HL-60 (cell line): ENCODE results near the gene DHX35.
A peak's percentile ranks its signal among the peaks of the same experiment; 100 is the strongest.
"Not testable (repeated sequence)": the region's sequence is repeated elsewhere in the genome, so short reads cannot be mapped to it uniquely, and the experiment has no call there.

Experiments used
- DNase-seq, 2 experiments: peaks; one replicate each; pipeline ENCODE4 v3.0.0-alpha.2; 2010 to 2020; ENCODE audit warnings: low read depth in 1 of 2, low spot score in 1 of 2
- H3K27ac ChIP-seq: fragments of 250-450 bp; sonication (Bioruptor Pico); replicated peaks from 2 replicates; pipeline ENCODE4 v1.5.1; 2020; ENCODE audit warnings: mild to moderate bottlenecking, moderate library complexity
- H3K27me3 ChIP-seq: fragments of 250-450 bp; sonication (Bioruptor Pico); 2 replicates; pipeline ENCODE4 v1.5.1; 2021; ENCODE audit warnings: mild to moderate bottlenecking, moderate library complexity; ENCODE audit not compliant: insufficient read depth, poor library complexity, severe bottlenecking
- H3K4me3 ChIP-seq: replicated peaks from 2 replicates; pipeline ENCODE4 v1.5.1; 2011; ENCODE audit warnings: mild to moderate bottlenecking, control low read depth, low read length; ENCODE audit not compliant: insufficient read depth
- CTCF ChIP-seq: IDR thresholded peaks from one replicate; pipeline ENCODE4 v1.5.1; 2011; ENCODE audit warnings: low read length, control low read depth, inconsistent platforms; ENCODE audit not compliant: insufficient read depth
- GABPA ChIP-seq: IDR thresholded peaks from 2 replicates; pipeline ENCODE4 v1.6.1; 2012; ENCODE audit warnings: low read depth
- POLR2AphosphoS5 ChIP-seq: IDR thresholded peaks from 2 replicates; pipeline ENCODE4 v1.6.1; 2012; ENCODE audit warnings: low read depth
- REST ChIP-seq: IDR thresholded peaks from 2 replicates; pipeline ENCODE4 v1.6.1; 2012; ENCODE audit warnings: low read depth; ENCODE audit not compliant: insufficient replicate concordance
- SPI1 ChIP-seq: IDR thresholded peaks from 2 replicates; pipeline ENCODE4 v1.6.1; 2012; ENCODE audit warnings: low read depth, mild to moderate bottlenecking, borderline replicate concordance

DHX35 gene

GRCh38 chr20:38957915-38958485 lies 4.1 kb upstream of the DHX35 start:
- no peak for TF ChIP-seq SPI1
- TF ChIP-seq POLR2AphosphoS5, result no peak
- no peak for TF ChIP-seq GABPA
- no peak for TF ChIP-seq REST
- TF ChIP-seq CTCF, result no peak
- no peaks in the 10 kb centered on the region for H3K27me3 ChIP-seq
- H3K27ac ChIP-seq, result no peak overlapping the region
- H3K4me3 ChIP-seq, result no peak overlapping the region
- no peak for DNase-seq

- not testable (repeated sequence) for H3K4me3 ChIP-seq, H3K27ac ChIP-seq, H3K27me3 ChIP-seq, DNase-seq
Observed at GRCh38 chr20:38960187-38960687, 1.9 kb upstream of the DHX35 start.

- peak overlapping the region; percentile 79 for H3K27ac ChIP-seq
- no peaks in the 10 kb centered on the region for H3K27me3 ChIP-seq
- peak overlapping the region; percentile 49 for H3K4me3 ChIP-seq
- peak in 1 of 2 experiments; percentile 25 for DNase-seq
- TF ChIP-seq POLR2AphosphoS5 (no peak), CTCF (no peak), GABPA (no peak), REST (no peak), SPI1 (no peak)
Observed at GRCh38 chr20:38961530-38962043, 557 bp upstream of the DHX35 start.

- peak overlapping the region; percentile 79 for H3K27ac ChIP-seq
- peak in 1 of 2 experiments; percentile 25 for DNase-seq
Observed at GRCh38 chr20:38962928-38963401, 821 bp downstream of the DHX35 start.

More at GRCh38 chr20:38962928-38963401, 821 bp downstream of the DHX35 start:
- Histone ChIP-seq H3K27me3 (no peaks in the 10 kb centered on the region), H3K4me3 (peak overlapping the region; percentile 96)
- TF ChIP-seq POLR2AphosphoS5 (0 out of 2 replicates have a peak, but pooled peaks have one; percentile 1), CTCF (no peak), REST (no peak), SPI1 (peak; percentile 97), GABPA (no peak)
